Neural crest cell (in vitro differentiated cells): Measurements from ENCODE around the gene LRP11. TPM values are rescaled to one million over a fixed set of nuclear protein-coding genes. Genes with fewer than 3 reads are reported as not detected.
A peak's percentile ranks its signal among the peaks of the same experiment; 100 is the strongest.
"Not testable (repeated sequence)": the region's sequence is repeated elsewhere in the genome, so short reads cannot be mapped to it uniquely, and the experiment has no call there.

Experiments used
- DNase-seq: peaks from one replicate; pipeline ENCODE4 v3.0.0; 2021; ENCODE audit warnings: low read depth, mixed read lengths, low spot score
- H3K27ac Mint-ChIP-seq: one replicate; pipeline ENCODE4 v1.8.0; 2021; ENCODE audit warnings: mild to moderate bottlenecking, mixed read lengths; ENCODE audit not compliant: unreplicated experiment
- H3K27me3 Mint-ChIP-seq: 2 replicates; pipeline ENCODE4 v1.8.0; 2021; ENCODE audit warnings: low read depth, mild to moderate bottlenecking, mixed read lengths
- H3K36me3 Mint-ChIP-seq: 2 replicates; pipeline ENCODE4 v1.8.0; 2021; ENCODE audit warnings: low read depth, mild to moderate bottlenecking, mixed read lengths
- H3K4me1 Mint-ChIP-seq: 2 replicates; pipeline ENCODE4 v1.8.0; 2021; ENCODE audit warnings: mixed read lengths
- H3K4me3 Mint-ChIP-seq: one replicate; pipeline ENCODE4 v1.8.0; 2021; ENCODE audit warnings: mild to moderate bottlenecking, mixed read lengths
- H3K9me3 Mint-ChIP-seq: 2 replicates; pipeline ENCODE4 v1.8.0; 2021; ENCODE audit warnings: mixed read lengths
- long read RNA-seq: library from polyadenylated mRNA; unstranded; transcript quantifications from one replicate; pipeline ENCODE4 v2.0.0, GENCODE V29; 2020
- total RNA-seq: library from RNA; stranded (reverse); gene quantifications from 2 replicates; pipeline ENCODE4 v1.2.1, GENCODE V29; 2021
- TF ChIP-seq, protein P1 (sequence below): fragments of 200-600 bp; sonication (generic); conservative IDR thresholded peaks from 2 replicates; pipeline ENCODE4 v1.5.0; 2021; ENCODE audit warnings: antibody characterized with exemption, mild to moderate bottlenecking

LRP11 gene, protein sequence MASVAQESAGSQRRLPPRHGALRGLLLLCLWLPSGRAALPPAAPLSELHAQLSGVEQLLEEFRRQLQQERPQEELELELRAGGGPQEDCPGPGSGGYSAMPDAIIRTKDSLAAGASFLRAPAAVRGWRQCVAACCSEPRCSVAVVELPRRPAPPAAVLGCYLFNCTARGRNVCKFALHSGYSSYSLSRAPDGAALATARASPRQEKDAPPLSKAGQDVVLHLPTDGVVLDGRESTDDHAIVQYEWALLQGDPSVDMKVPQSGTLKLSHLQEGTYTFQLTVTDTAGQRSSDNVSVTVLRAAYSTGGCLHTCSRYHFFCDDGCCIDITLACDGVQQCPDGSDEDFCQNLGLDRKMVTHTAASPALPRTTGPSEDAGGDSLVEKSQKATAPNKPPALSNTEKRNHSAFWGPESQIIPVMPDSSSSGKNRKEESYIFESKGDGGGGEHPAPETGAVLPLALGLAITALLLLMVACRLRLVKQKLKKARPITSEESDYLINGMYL
- 29.0 and 29.8 TPM in 2 replicates for total RNA-seq
- long read RNA-seq, partial matches to known transcripts: 0 of 7 reads
- long read RNA-seq, other reads (novel, unspliced or antisense): 7 of 7 reads

DNA sequence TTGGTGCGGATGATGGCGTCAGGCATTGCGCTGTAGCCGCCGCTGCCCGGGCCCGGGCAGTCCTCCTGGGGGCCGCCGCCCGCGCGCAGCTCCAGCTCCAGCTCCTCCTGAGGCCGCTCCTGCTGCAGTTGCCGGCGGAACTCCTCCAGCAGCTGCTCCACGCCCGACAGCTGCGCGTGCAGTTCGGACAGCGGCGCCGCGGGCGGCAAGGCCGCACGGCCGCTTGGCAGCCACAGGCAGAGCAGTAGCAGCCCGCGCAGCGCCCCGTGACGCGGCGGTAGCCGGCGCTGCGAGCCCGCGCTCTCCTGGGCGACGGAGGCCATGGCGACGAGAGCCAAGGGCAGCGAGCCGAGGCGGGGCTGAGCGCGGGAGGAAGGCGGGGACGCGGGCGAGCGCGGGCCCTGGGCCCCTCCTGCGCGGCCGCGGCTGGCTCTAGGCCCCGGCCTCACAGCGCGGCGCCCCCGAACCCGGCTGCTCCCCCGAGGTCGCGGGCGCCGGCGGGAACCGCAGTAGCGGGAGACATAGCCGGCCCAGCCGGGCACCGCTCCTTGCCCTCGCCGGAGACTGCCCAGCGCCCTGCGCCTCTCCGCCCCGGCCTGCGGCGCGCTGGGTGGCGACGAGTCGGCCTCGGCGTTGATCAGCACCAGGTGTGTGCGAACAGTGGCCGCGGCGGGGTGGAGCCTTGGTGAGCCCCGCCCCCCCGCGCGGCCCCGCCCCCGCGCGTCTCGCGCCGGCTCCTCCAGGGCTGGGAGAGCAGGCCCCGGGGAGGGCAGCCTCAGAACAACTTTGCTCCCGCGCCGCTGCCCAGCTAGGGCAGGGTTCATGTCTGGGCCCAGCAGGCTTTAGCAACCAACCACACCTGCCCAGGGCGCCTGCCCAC lies at the start of gene LRP11:
TSS of gene LRP11 (minus strand) at position 662 of the 880 bp plus-strand sequence. CDS start at position 323, 339 bp downstream.
- Mint-ChIP-seq H3K9me3 (no peaks in the 10 kb centered on the region), H3K27me3 (peaks cover 6% of the 10 kb centered on the region), H3K4me1 (peaks cover 49% of the 10 kb centered on the region), H3K4me3 (peak within 1 kb of the TSS; percentile 95), H3K36me3 (no peaks in the 10 kb centered on the region), H3K27ac (no peak within 1 kb of the TSS)
- TF ChIP-seq, protein P1, sequence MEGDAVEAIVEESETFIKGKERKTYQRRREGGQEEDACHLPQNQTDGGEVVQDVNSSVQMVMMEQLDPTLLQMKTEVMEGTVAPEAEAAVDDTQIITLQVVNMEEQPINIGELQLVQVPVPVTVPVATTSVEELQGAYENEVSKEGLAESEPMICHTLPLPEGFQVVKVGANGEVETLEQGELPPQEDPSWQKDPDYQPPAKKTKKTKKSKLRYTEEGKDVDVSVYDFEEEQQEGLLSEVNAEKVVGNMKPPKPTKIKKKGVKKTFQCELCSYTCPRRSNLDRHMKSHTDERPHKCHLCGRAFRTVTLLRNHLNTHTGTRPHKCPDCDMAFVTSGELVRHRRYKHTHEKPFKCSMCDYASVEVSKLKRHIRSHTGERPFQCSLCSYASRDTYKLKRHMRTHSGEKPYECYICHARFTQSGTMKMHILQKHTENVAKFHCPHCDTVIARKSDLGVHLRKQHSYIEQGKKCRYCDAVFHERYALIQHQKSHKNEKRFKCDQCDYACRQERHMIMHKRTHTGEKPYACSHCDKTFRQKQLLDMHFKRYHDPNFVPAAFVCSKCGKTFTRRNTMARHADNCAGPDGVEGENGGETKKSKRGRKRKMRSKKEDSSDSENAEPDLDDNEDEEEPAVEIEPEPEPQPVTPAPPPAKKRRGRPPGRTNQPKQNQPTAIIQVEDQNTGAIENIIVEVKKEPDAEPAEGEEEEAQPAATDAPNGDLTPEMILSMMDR: no peak
- DNase-seq: peak; percentile 71

DNA sequence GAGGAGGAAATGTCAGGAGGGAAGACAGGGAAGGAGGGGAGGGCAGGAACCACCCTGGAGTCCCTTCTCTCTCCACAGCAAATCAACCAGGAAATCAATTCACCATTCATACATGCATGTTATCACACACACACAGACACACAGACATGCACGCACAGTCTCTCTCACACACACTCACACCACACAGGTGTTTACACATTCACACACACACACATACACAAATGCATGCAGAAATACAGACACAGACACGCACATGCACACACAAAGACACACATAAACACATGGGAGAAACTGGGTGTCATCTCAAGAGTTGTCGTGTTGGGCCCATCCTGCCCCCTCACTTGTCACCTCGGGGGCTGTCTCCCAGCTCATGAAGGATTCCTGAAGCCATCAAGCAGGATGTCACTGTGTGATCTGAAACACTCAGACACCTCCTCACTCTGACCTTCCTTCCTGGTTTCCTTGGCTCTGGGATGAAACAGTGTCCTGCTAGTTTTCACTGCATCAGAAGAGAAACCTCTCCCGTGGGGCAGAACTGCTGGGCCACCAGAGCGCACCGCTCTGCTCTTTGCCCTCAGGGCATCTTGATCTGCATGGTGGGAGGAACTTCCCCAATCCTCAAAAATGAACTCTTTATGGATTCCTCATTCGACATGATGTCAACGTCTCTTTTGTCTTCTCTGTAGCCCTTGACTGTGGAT lies 49.5 kb upstream of the LRP11 start:
- no peaks in the 10 kb centered on the region for H3K4me1 Mint-ChIP-seq
- H3K4me3 Mint-ChIP-seq: no peak overlapping the region
- no peaks in the 10 kb centered on the region for H3K36me3 Mint-ChIP-seq
- H3K9me3 Mint-ChIP-seq: peaks cover 6% of the 10 kb centered on the region
- H3K27me3 Mint-ChIP-seq: peaks cover 39% of the 10 kb centered on the region
- no peak overlapping the region for H3K27ac Mint-ChIP-seq
- no peak for DNase-seq
- TF ChIP-seq, protein P1: no peak

DNA sequence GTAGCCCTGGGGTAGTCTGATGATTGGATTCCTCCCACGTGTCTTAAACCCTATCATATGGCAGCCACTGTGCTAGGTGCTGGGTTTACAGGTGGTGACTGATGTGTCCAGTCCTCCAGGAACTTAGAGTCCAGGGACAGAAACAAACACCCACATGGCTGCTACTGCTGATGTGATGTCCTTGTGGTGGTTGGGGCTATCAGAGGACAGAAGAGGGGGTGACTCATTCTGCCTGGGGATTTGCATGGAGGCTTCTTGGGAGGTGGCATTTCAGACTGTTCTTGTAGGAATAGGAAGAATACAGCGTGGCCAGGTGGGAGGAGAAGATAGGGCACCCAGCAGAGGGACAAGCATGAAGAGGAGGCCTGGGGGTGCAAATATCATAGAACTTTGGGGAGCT lies 48.9 kb upstream of the LRP11 start:
- no peak overlapping the region for H3K4me3 Mint-ChIP-seq
- peaks cover 34% of the 10 kb centered on the region for H3K27me3 Mint-ChIP-seq
- no peak overlapping the region for H3K27ac Mint-ChIP-seq
- H3K9me3 Mint-ChIP-seq: peaks cover 7% of the 10 kb centered on the region
- no peaks in the 10 kb centered on the region for H3K4me1 Mint-ChIP-seq
- TF ChIP-seq, protein P1: no peak
- no peak for DNase-seq
- peaks cover 2% of the 10 kb centered on the region for H3K36me3 Mint-ChIP-seq

DNA sequence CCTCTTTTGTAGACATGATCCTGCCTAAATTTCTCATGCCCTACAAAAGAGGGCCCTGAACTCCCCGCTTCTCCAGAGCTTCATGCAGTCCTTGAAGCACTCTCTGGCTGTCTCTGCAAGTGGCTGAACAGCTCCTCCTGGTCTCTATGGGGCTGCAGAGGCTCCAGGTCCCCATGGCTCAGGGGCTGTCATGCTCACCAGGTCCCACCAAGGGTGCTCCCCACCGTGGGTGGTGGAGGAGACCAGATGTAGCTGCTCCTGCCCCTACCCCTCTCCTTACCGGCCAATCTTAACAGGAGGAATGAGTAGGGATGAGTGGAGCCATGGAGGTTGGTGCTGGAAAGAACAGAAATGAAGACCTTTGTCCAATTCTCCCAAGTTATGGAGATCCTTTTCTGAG lies 48.5 kb upstream of the LRP11 start:
- not testable (repeated sequence) for H3K36me3 Mint-ChIP-seq, H3K4me1 Mint-ChIP-seq, DNase-seq, H3K27ac Mint-ChIP-seq, H3K4me3 Mint-ChIP-seq
- H3K9me3 Mint-ChIP-seq: peaks cover 11% of the 10 kb centered on the region
- H3K27me3 Mint-ChIP-seq: peaks cover 34% of the 10 kb centered on the region

DNA sequence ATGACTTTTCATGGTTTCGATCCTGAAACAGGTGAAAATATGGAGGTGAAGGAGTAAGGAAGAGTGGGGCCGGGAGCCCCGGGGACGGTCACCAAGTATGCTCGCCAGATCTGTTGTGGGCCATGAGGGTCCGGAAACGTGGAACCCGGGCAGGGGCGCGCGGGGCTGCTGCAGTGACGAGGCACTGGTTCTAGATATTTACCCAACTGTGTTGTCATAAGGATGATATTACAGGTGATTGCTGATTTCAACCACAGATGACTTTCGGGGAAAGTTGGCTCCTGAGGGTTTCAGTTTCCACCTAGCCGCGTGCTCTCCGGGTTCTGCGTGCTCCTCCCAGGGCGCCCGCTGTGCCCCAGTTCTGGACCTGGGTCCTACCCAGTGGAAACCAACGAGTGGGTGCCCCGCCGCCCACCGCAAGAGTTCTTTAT lies 46.6 kb upstream of the LRP11 start:
- H3K9me3 Mint-ChIP-seq: peaks cover 11% of the 10 kb centered on the region
- H3K27me3 Mint-ChIP-seq: peaks cover 28% of the 10 kb centered on the region
- no peak overlapping the region for H3K27ac Mint-ChIP-seq
- H3K4me3 Mint-ChIP-seq: no peak overlapping the region
- no peaks in the 10 kb centered on the region for H3K4me1 Mint-ChIP-seq
- TF ChIP-seq, protein P1: no peak
- DNase-seq: no peak
- H3K36me3 Mint-ChIP-seq: peaks cover 5% of the 10 kb centered on the region
